Measurements from ENCODE around the gene ZNF398.

Gene ZNF398

DNA sequence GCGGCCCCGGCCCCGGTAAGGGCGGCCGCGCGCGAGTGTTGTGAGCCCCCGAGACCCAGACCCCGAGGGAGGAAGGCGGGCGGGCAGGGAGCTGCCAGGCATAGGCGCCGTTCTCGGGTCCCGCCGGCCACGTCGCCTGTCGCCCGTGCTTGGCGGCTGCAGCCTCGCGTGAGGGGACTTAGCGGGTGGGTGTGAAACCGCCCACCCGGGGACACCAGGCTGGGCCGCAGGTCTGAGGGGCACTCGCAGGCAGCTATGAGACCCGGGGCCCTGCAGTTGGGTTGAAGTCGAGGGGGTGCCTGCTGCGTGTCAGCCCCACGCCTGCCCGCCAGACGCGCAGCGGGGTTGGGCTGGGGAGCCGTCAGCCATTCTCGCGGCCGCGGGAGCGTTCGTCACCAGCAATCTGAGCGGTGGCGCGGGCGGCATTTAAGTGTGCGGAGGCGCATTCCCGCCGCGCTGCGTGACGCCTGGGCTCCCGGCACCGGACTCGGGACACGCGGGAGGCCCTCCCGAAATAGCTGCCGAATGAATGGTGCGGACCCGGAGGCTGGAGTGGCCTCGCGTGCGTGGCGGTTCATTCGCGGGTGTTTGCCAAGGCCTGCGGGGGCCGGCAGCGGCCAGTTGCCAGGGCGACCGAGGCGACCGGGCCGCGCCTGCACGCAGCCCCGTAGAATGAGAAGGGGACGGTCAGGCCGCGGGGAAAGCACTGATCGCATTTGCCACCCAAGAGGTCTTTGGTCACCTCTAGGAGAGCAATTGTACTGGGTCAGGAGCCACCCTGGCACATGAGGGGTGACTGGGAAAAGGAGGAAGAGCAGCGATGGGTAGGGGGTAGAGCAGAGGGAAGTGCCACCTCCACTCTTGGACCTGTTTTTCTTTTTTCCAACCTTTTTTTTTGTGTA, 750 bp downstream of the ZNF398 start:
- DNase-seq (ENCODE audit: low read depth): peak; percentile 42

- no peak for DNase-seq (ENCODE audit: low read depth)
Observed at GRCh38 chr7:149150981-149151380, 3.7 kb downstream of the ZNF398 start.

- no peak for DNase-seq (ENCODE audit: low read depth)
Observed at GRCh38 chr7:149153346-149153745, 6.1 kb downstream of the ZNF398 start.

- no peak for DNase-seq (ENCODE audit: low read depth)
Observed at GRCh38 chr7:149154056-149154455, 6.8 kb downstream of the ZNF398 start.

GRCh38 chr7:149156898-149157297, 9.6 kb downstream of the ZNF398 start:
- no peak for DNase-seq (ENCODE audit: low read depth)

GRCh38 chr7:149161241-149161848, 14.1 kb downstream of the ZNF398 start:
- no peak for DNase-seq (ENCODE audit: low read depth)

DNA sequence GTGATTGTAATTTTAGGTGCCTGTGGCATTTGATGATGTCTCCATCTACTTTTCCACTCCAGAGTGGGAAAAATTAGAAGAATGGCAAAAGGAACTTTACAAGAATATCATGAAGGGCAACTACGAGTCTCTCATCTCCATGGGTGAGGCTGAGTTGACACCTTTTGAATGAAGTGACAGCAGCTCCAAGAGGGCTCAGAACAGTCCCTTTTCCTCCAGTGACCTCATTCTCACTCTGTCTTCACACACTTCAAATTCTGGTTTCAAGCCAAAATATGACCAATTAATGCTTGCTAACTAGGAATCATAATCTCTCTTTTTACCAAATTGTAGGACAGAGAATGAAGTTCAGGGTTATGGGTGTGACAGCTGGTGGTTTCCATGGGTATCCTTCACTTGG, 18.9 kb downstream of the ZNF398 start:
- no peak for DNase-seq (ENCODE audit: low read depth)

DNA sequence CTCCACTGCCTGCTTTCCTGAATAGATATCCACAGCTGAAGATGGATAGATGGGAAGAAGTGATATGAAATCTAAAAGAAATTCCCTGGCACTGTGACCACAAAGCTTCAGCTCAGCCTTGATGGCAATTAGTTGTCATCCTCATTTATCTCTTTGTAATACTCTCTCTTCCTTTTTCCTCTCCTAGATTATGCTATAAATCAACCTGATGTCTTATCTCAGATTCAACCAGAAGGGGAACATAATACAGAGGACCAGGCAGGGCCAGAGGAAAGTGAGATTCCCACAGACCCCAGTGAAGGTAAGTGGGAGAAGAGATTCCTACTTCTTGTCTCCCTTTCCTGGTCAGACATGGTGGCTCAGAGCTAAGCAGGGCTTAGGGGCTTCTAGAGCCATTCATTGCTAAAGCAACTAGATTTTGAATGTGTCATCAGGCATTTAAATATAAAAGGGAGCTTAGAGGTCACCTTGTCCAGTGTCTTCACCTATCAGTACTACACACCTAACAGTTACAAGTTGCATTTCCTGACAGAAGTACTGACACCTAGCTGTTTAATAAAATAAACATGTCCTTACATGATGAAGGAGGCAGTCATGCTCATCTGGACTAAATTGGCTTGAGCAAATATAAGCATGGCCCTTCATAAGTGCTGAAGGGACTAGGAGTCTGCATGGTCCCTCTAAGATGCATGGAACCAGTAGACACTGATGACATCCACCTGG, 19.5 kb downstream of the ZNF398 start:
- no peak for DNase-seq (ENCODE audit: low read depth)

- no peak for DNase-seq (ENCODE audit: low read depth)
Observed at GRCh38 chr7:149171892-149172533, 24.8 kb downstream of the ZNF398 start.

DNA sequence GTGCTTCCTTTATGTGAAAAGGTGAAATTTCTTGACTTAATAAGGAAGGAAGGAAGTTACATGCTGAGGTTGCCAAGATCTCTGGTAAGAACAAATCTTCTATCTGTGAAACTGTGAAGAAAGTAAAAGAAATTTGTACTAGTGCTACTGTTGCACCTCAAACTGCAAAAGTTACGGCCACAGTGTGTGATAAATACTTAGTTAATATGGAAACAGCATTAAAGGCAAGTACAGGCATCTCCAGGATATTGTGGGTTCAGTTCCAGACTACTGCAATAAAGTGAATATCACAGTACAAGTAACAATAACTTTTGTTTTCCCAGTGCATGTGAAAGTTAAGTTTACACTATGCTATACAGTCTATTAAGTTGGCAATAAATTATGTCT, 25.3 kb downstream of the ZNF398 start:
- no peak for DNase-seq (ENCODE audit: low read depth)

DNA sequence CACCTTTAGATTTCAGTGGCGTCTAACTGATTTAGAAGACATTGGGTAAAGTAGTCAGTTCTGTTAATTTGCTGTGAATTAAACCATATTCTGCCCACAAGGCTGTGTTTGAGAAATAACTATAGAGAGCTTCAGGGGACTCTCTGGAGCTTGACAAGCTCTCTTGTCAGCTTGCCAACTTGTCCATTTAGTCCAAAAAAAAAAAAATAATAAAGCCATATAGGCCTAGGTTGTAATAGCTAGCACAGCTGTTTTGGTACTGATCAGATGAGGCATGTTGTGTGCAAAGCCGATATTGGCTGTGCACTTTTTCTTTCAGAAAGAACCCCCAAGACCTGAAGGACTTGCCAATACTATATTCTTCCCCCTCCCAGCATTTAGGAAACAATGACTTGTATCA, 27.9 kb downstream of the ZNF398 start:
- no peak for DNase-seq (ENCODE audit: low read depth)

DNA sequence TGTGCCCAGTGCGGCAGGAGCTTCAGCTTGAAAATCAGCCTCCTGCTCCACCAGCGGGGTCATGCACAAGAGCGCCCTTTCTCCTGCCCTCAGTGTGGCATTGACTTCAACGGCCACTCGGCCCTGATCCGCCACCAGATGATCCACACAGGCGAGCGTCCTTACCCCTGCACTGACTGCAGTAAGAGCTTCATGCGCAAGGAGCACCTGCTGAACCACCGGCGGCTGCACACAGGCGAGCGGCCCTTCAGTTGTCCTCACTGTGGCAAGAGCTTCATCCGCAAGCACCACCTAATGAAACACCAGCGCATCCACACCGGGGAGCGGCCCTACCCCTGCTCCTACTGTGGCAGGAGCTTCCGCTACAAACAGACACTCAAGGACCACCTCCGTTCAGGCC, 32.0 kb downstream of the ZNF398 start:
- DNase-seq (ENCODE audit: low read depth): no peak

- no peak for DNase-seq (ENCODE audit: low read depth)
Observed at GRCh38 chr7:149180722-149181449, 33.6 kb downstream of the ZNF398 start.

DNA sequence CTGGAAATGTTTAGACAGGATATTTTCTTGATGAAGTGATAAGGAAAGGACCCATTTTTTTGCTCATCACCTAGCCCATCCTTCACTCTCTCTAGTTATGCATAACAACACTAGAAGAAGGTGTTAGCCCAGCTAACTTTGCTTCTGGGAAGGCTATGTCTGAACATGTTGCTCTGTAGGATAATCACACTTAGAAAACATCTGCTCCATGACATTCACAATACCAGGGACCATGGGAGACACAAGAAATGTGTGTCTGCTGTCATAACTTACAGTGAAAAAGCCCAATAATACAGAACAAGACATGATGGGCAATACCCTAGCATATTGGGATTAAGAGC, 34.2 kb downstream of the ZNF398 start:
- DNase-seq (ENCODE audit: low read depth): no peak

- DNase-seq (ENCODE audit: low read depth): no peak
Observed at GRCh38 chr7:149184274-149184673, 37.0 kb downstream of the ZNF398 start.

DNA sequence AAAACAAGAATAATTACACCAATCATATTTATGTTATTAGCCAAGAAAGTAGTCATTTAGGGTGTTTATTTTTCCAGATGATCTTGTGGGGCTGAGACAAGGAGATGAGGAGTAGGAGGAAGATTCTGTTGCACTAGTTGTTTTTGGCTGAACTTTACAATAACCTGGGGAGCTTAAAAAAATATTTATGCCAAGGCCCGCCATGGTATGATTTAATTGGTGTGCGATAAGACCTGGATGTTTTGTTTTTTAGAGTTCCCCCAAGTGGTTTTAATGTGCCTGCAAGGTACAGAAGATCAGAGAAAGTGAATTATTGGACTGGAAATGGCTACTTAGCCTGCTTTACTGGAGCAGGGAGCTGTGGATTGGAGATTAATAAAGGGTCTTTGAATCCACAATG, 41.0 kb downstream of the ZNF398 start:
- DNase-seq (ENCODE audit: low read depth): no peak

DNA sequence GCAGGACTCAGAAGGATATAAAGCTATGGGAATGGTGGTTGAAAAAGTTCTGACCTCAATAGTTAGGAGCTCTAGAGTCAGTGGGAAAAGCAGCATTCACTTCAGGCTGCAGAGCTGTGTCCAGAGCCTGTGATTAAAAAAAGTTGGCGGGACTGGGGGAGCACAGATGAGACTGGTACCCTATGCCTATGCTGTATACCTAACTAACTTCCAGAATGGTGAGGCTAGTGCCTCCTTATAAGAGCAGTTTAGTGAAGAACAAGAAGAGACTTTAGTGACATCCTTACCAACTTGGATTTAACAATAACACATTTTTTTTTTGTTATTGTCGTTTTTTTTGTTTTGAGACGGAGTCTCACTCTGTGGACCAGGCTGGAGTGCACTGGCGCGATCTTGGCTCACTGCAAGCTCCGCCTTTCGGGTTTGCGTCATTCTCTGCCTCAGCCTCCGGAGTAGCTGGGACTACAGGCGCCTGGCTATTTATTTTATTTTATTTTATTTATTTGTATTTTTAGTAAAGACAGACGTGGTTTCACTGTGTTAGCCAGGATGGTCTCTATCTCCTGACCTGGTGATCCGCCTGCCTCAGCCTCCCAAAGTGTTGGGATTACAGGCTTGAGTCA, 41.5 kb downstream of the ZNF398 start:
- DNase-seq (ENCODE audit: low read depth): no peak

DNA sequence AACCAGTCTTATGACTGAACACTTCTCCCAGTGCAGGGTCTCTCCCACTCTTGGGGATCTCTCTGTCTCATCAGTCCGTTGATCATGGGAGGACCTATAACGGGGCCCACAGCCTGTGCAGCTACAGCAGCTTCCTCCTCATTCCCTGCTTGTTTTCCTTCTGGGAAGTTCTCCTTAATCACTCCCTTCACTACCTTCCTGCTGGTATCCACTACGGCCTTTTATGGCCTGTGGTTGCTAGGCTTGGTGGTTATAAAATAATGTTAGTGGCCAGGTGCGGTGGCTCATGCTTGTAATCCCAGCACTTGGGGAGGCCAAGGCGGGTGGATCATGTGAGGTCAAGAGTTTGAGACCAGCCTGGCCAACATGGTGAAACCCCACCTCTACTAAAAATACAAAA, 44.6 kb downstream of the ZNF398 start:
- DNase-seq (ENCODE audit: low read depth): no peak

- no peak for DNase-seq (ENCODE audit: low read depth)
Observed at GRCh38 chr7:149194799-149195179, 47.5 kb downstream of the ZNF398 start.

DNA sequence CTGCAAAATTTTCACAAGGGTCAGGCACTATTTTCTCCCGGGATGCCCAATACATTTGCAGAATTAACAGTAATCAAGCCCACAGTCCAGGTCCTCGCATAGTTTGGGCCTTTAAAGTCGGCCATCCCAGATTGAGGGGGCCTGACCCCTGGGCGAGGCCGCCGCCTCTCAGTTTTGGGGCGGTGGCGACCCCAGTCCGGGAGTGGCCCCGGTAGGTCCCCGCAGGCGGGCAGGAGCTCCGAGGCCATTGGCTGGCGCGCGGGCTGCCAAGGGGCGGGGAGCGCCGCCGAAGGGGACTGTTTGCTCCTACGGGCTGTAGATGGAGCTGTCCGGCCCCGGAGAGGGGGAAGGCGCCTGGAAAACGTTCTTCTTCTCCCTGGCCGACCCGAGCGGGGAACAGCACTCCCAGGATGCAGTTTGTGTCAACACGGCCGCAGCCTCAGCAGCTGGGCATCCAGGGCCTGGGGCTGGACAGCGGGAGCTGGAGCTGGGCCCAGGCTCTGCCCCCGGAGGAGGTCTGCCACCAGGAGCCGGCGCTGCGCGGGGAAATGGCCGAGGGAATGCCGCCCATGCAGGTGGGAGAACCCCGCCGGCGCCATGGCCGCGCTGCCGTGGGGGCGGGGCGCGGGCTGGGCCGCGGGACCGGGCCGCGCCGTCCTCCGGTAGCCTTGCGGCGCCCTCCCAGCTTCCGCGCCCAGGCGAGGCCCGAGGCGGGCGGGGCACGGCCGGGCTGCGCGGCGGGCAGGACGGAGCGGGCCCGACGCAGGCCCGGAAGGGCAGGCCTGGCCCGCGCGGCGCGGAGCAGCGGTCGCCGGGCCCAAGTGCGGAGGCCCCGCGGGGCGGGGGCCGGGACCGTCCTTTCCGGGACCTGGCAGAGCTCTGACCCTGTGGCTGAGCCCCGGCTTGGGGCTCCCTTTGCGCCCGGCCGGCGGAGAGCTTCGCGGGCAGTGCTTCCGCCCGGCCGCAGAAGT, 48.2 kb downstream of the ZNF398 start, which contains the start of gene ZNF282:
TSS of gene ZNF282 (plus strand) at position 367 of the 971 bp plus-strand sequence. CDS start at position 411, 44 bp downstream.
- DNase-seq (ENCODE audit: low read depth): peak; percentile 54

Measured in activated T-helper 1 cell treated with Interleukin-2 at 50 U/mL for 16 hours (primary cell).